ENCODE data around the gene TMEFF1.

Gene TMEFF1

GRCh38 chr9:100575765-100576386 is 102.9 kb downstream of the TMEFF1 start:
- DNase-seq (ENCODE audit: low read depth in 1 of 2, low spot score in 1 of 2), result no peak

GRCh38 chr9:100577776-100578448 is 105.0 kb downstream of the TMEFF1 start, which contains the start of gene CAVIN4:
TSS of gene CAVIN4 (plus strand) at chr9:100578079. CDS start at chr9:100578144, 65 bp downstream.
- no peak for DNase-seq (ENCODE audit: low read depth in 1 of 2, low spot score in 1 of 2)

GRCh38 chr9:100578610-100579009 is 105.7 kb downstream of the TMEFF1 start:
- DNase-seq (ENCODE audit: low read depth in 1 of 2, low spot score in 1 of 2), result no peak

- no peak for DNase-seq (ENCODE audit: low read depth in 1 of 2, low spot score in 1 of 2)
These were observed 106.7 kb downstream of the TMEFF1 start for GRCh38 chr9:100579665-100580064.

- DNase-seq (ENCODE audit: low read depth in 1 of 2, low spot score in 1 of 2), result no peak
These were observed 107.3 kb downstream of the TMEFF1 start for GRCh38 chr9:100580257-100580656.

GRCh38 chr9:100581081-100581480 is 108.1 kb downstream of the TMEFF1 start:
- no peak for DNase-seq (ENCODE audit: low read depth in 1 of 2, low spot score in 1 of 2)

- DNase-seq (ENCODE audit: low read depth in 1 of 2, low spot score in 1 of 2), result no peak
These were observed 108.7 kb downstream of the TMEFF1 start for GRCh38 chr9:100581661-100582060.

GRCh38 chr9:100583014-100583802 is 110.3 kb downstream of the TMEFF1 start:
- DNase-seq (ENCODE audit: low read depth in 1 of 2, low spot score in 1 of 2), result no peak

GRCh38 chr9:100584951-100585350 is 112.0 kb downstream of the TMEFF1 start:
- DNase-seq (ENCODE audit: low read depth in 1 of 2, low spot score in 1 of 2), result no peak

GRCh38 chr9:100586093-100586492 is 113.1 kb downstream of the TMEFF1 start:
- DNase-seq (ENCODE audit: low read depth in 1 of 2, low spot score in 1 of 2), result no peak

- DNase-seq (ENCODE audit: low read depth in 1 of 2, low spot score in 1 of 2), result no peak
These were observed 114.4 kb downstream of the TMEFF1 start for GRCh38 chr9:100587375-100587774.

- DNase-seq (ENCODE audit: low read depth in 1 of 2, low spot score in 1 of 2), result no peak
These were observed 116.6 kb downstream of the TMEFF1 start for GRCh38 chr9:100589582-100589981.

- DNase-seq (ENCODE audit: low read depth in 1 of 2, low spot score in 1 of 2), result no peak
These were observed 117.5 kb downstream of the TMEFF1 start for GRCh38 chr9:100590481-100590880.

GRCh38 chr9:100591139-100591538 is 118.2 kb downstream of the TMEFF1 start:
- DNase-seq (ENCODE audit: low read depth in 1 of 2, low spot score in 1 of 2), result no peak

- DNase-seq (ENCODE audit: low read depth in 1 of 2, low spot score in 1 of 2), result no peak
These were observed 118.9 kb downstream of the TMEFF1 start for GRCh38 chr9:100591639-100592412.

GRCh38 chr9:100595391-100596199 is 122.6 kb downstream of the TMEFF1 start:
- DNase-seq (ENCODE audit: low read depth in 1 of 2, low spot score in 1 of 2), result no peak

- no peak for DNase-seq (ENCODE audit: low read depth in 1 of 2, low spot score in 1 of 2)
These were observed 124.3 kb downstream of the TMEFF1 start for GRCh38 chr9:100597236-100597635.

GRCh38 chr9:100598641-100599145 is 125.7 kb downstream of the TMEFF1 start:
- DNase-seq (ENCODE audit: low read depth in 1 of 2, low spot score in 1 of 2), result peak; percentile 53 to 73

- no peak for DNase-seq (ENCODE audit: low read depth in 1 of 2, low spot score in 1 of 2)
These were observed 127.7 kb downstream of the TMEFF1 start for GRCh38 chr9:100600521-100601079.

GRCh38 chr9:100601216-100601615 is 128.3 kb downstream of the TMEFF1 start:
- no peak for DNase-seq (ENCODE audit: low read depth in 1 of 2, low spot score in 1 of 2)
